HG02798 (cell line): ENCODE data around the gene ATXN10.

Experiments
- ATAC-seq: cut with Tn5 transposase; IDR thresholded peaks from one replicate; pipeline ENCODE4 v1.9.1; 2021; ENCODE audit warnings: mild to moderate bottlenecking; ENCODE audit not compliant: unreplicated experiment, poor library complexity

The ATXN10 gene

GRCh38 chr22:45885171-45885840, 213.7 kb downstream of the ATXN10 start:
- ATAC-seq: no peak

- ATAC-seq: no peak
Observed at GRCh38 chr22:45885941-45886395, 214.3 kb downstream of the ATXN10 start.

GRCh38 chr22:45886540-45886939, 214.9 kb downstream of the ATXN10 start:
- ATAC-seq: no peak

- ATAC-seq: no peak
Observed at GRCh38 chr22:45887202-45888131, 215.8 kb downstream of the ATXN10 start.

DNA sequence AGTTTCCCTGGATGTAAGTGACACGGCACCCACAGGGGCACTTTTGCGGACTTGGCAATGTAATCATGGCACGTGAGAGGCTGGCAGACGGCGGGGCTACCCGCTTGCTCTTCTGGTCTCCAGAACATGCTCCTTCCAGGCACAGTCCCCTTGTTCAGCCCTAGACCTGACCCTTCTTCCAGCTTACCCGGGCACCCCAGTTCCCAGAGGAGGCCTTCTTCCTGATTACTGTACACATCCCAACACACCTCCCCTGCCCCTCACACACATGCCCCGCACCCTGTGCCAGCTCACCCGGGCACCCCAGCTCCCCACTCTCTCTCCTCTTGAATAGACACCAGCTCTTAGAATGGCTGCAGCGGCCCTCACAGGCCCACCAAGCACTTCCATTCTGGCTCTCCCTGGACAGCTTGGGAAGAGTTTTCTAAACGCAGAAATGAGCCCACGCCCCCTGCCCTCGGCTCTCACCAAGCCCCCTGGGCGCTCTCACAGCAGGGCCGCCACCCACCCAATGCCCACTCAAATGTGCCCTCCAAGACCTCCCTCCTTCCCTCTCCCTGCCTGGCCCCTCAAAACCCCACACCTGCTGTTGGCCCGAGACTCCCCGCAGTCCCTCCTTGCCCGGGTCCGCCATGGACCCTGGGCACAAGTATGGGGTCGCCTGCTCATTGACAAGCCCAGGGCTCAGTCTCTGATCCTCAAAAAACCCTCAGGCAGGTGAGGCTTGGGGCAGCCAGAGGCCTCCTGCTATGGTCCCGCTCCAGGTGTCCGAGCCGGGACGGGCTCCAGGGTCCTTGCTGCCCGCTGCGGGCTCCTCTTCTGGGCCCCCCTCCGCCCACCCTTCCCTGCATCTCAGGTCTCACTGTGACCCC, 216.8 kb downstream of the ATXN10 start:
- no peak for ATAC-seq

DNA sequence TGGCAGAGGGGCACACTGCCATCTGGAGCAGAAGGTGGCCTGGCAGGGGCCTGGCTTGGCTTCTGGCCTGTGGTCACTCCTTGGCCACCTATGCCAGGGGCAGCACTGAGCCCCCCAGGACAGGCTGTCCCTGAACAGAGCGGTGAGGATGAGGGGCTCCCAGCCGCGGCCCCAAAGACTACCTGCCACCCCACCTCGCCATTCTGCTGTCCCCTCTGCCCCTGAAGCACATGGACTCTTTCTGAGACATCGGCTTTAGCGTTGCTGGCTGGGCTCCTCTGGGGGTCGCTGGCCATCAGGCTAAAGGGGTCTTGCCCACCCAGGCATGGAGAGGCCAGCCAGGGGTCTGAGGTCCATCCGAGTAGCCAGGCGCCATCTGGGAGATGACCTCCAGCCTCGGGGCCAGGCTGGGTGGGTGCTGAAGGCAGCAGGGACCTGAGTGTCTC, 217.5 kb downstream of the ATXN10 start:
- no peak for ATAC-seq

DNA sequence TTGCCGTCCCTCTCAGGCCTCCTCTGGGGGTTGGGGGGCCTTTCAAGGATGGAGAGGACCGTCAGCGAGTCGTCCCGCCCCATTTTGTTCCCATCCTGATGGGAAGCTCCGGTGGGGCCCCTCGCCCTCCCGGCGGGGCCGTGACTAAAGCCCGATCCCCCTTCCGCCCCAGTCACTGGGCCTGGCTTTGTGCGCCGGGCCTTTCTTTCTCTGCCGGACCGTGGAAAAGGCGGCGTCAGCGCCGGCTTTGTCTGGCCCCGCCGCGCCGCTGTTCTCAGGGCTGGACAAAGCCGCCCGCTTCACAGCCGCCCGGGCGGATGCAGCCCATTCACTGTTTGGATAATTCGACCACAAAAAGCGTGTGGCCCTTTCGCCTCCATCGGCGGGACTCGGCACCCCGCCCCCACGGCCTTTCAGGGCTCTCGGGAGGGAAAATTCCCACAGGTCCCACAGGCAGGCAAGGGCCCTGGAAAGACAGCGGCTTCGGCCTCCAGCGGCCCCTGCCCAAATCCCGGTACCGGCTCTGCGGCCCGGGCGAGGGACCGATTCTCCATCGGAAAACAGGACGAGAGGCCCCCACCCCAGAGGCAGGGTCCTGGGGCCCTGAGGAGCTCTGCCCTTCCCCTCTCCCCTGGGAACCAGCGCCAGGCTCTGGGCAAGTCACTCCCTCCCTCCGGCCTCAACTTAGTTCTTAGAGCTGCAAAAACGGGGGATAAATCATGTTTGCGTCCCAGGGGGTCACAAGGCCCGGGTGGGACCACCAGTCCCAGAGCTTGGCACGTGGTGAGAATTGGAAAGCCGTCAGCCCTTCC, 218.1 kb downstream of the ATXN10 start:
- ATAC-seq: no peak

DNA sequence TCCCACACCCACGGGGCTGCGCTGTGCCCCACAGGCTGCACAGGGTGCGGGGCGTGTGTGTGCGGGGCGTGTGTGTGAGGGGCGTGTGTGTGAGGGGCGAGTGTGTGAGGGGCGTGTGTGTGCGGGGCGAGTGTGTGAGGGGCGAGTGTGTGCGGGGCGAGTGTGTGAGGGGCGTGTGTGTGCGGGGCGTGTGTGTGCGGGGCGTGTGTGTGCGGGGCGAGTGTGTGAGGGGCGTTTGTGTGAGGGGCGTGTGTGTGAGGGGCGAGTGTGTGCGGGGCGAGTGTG, 218.7 kb downstream of the ATXN10 start:
- ATAC-seq: no peak

- ATAC-seq: no peak
Observed at GRCh38 chr22:45891021-45891421, 219.4 kb downstream of the ATXN10 start.

- ATAC-seq: no peak
Observed at GRCh38 chr22:45891471-45891995, 219.9 kb downstream of the ATXN10 start.

- no peak for ATAC-seq
Observed at GRCh38 chr22:45891996-45892621, 220.5 kb downstream of the ATXN10 start.

GRCh38 chr22:45892681-45893461, 221.2 kb downstream of the ATXN10 start:
- ATAC-seq: no peak

DNA sequence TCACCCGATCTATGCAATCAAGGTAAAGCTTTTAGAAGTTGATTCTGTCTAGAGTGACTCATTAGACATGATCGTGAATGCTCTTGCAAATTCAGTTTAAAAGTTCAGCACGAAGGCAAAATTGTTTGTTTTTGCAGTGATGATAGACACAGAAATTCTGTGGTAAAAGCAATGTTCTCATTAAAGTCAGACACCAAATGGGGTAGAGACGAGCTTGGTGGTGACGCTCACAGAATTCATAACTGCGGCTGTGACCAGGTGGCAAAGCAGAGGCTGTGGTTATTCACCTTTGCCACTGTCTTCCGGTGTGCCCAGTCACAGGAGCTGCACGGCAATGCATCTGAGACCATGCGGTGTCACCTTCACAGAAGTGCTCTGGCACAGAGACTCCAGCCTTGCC, 221.9 kb downstream of the ATXN10 start:
- no peak for ATAC-seq
